Adipocyte (in vitro differentiated cells): ENCODE measurements around the gene B4GAT1.
A peak's percentile ranks its signal among the peaks of the same experiment; 100 is the strongest.
"Not testable (repeated sequence)": the region's sequence is repeated elsewhere in the genome, so short reads cannot be mapped to it uniquely, and the experiment has no call there.

ENCODE experiments used
- DNase-seq: peaks from one replicate; pipeline ENCODE4 v3.0.0-alpha.2; 2015; ENCODE audit warnings: low read depth
- H3K27me3 ChIP-seq: replicated peaks from 2 replicates; pipeline ENCODE4 v1.7.0; 2013; ENCODE audit warnings: mild to moderate bottlenecking, low read length, moderate library complexity; ENCODE audit not compliant: control insufficient read depth, insufficient read depth
- H3K36me3 ChIP-seq: 2 replicates; pipeline ENCODE4 v1.7.0; 2013; ENCODE audit warnings: low read length, mild to moderate bottlenecking, moderate library complexity; ENCODE audit not compliant: control insufficient read depth, insufficient read depth, severe bottlenecking
- H3K4me1 ChIP-seq: 2 replicates; pipeline ENCODE4 v1.7.0; 2013; ENCODE audit warnings: mild to moderate bottlenecking, low read length, moderate library complexity; ENCODE audit not compliant: control insufficient read depth, insufficient read depth
- H3K4me3 ChIP-seq: 2 replicates; pipeline ENCODE4 v1.7.0; 2013; ENCODE audit warnings: mild to moderate bottlenecking, low read length, moderate library complexity
- H3K9ac ChIP-seq: 2 replicates; pipeline ENCODE4 v1.7.0; 2013; ENCODE audit warnings: mild to moderate bottlenecking, low read length, moderate library complexity
- H3K9me3 ChIP-seq: 2 replicates; pipeline ENCODE4 v1.7.0; 2013; ENCODE audit warnings: mild to moderate bottlenecking, low read length, moderate library complexity; ENCODE audit not compliant: control insufficient read depth

The B4GAT1 gene

GRCh38 chr11:66347425-66348276, at the start of gene B4GAT1:
Gene B4GAT1 (minus strand): TSS chr11:66347629. CDS start chr11:66347545, 84 bp downstream.
- DNase-seq: peak; percentile 90
- H3K9ac ChIP-seq: peak within 1 kb of the TSS; percentile 94
- no peaks in the 10 kb centered on the region for H3K27me3 ChIP-seq
- peak within 1 kb of the TSS; percentile 92 for H3K4me3 ChIP-seq
- H3K9me3 ChIP-seq: no peaks in the 10 kb centered on the region
- H3K4me1 ChIP-seq: peaks cover 41% of the 10 kb centered on the region
- H3K36me3 ChIP-seq: no peaks in the 10 kb centered on the region

- DNase-seq: no peak
- H3K36me3 ChIP-seq: no peaks in the 10 kb centered on the region
- no peak overlapping the region for H3K4me3 ChIP-seq
- H3K9ac ChIP-seq: no peak overlapping the region
- no peaks in the 10 kb centered on the region for H3K4me1 ChIP-seq
- H3K9me3 ChIP-seq: no peaks in the 10 kb centered on the region
- H3K27me3 ChIP-seq: peaks cover 21% of the 10 kb centered on the region
Measured at GRCh38 chr11:66393954-66394353, 46.5 kb upstream of the B4GAT1 start.

- Histone ChIP-seq H3K36me3 (no peaks in the 10 kb centered on the region), H3K9ac (no peak overlapping the region), H3K4me1 (peaks cover 5% of the 10 kb centered on the region)
Measured at GRCh38 chr11:66391322-66391721, 43.9 kb upstream of the B4GAT1 start.

DNA sequence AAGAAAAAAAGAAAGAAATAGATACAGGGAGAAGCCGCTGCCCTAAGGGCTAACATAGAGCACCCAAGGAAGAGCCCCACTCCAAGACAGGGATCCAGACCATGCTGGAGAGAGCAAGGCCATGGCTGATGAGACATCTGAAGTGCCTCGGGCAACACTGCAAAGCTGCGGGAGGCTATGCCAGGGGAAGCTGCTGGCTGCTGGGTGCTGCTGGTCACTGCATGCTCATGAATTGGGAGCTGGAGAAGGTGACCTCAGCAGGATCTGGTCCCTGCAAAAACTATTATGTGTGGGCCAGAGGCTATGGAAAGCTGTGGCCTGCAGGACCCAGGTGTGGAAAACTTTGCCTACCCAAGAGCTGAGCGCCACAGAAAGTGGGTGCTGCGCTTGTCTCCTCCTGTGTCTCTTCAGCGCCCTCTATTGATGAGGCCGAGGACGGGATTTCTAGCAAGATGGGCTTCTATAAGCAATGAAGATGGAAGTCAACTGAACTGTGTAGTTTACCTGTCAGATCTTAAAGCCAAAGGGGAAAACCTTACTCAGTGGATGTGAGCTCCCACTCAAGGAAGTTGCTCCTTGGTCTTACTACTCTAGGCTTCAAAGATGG, 41.5 kb upstream of the B4GAT1 start:
- Histone ChIP-seq H3K9me3 (no peaks in the 10 kb centered on the region), H3K9ac (no peak overlapping the region), H3K4me3 (no peak overlapping the region), H3K27me3 (peaks cover 14% of the 10 kb centered on the region), H3K4me1 (peaks cover 7% of the 10 kb centered on the region), H3K36me3 (no peaks in the 10 kb centered on the region)
- peak; percentile 83 for DNase-seq

More at GRCh38 chr11:66391322-66391721, 43.9 kb upstream of the B4GAT1 start:
- no peak for DNase-seq
- H3K9me3 ChIP-seq: no peaks in the 10 kb centered on the region
- peaks cover 17% of the 10 kb centered on the region for H3K27me3 ChIP-seq
- H3K4me3 ChIP-seq: no peak overlapping the region

GRCh38 chr11:66386171-66387069, 39.0 kb upstream of the B4GAT1 start:
- no peaks in the 10 kb centered on the region for H3K9me3 ChIP-seq

DNA sequence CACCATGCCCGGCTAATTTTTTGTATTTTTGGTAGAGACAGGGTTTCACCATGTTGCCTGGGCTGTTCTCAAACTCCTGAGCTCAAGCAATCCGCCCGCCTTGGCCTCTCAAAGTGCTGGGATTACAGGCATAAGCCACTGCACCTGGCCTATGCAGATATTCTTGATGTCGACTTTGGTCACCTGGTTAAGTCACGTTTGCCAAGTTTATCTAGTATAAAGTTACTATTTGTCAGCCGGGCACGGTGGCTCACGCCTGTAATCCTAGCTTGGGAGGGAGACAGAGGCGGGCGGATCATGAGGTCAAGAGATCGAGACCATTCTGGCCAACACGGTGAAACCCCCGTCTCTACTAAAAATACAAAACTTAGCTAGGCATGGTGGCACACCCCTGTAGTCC, 36.9 kb upstream of the B4GAT1 start:
- not testable (repeated sequence) for H3K36me3 ChIP-seq, H3K27me3 ChIP-seq, DNase-seq

More at GRCh38 chr11:66386171-66387069, 39.0 kb upstream of the B4GAT1 start:
- H3K27me3 ChIP-seq: peaks cover 10% of the 10 kb centered on the region
- DNase-seq: peak; percentile 96
- no peaks in the 10 kb centered on the region for H3K36me3 ChIP-seq
- H3K4me1 ChIP-seq: peaks cover 7% of the 10 kb centered on the region
- peak overlapping the region; percentile 70 for H3K9ac ChIP-seq
- H3K4me3 ChIP-seq: peak overlapping the region; percentile 75

GRCh38 chr11:66380264-66380663, 32.8 kb upstream of the B4GAT1 start:
- not testable (repeated sequence) for H3K9ac ChIP-seq

More for the DNA sequence above, 36.9 kb upstream of the B4GAT1 start:
- not testable (repeated sequence) for H3K9me3 ChIP-seq, H3K4me3 ChIP-seq, H3K9ac ChIP-seq, H3K4me1 ChIP-seq

DNA sequence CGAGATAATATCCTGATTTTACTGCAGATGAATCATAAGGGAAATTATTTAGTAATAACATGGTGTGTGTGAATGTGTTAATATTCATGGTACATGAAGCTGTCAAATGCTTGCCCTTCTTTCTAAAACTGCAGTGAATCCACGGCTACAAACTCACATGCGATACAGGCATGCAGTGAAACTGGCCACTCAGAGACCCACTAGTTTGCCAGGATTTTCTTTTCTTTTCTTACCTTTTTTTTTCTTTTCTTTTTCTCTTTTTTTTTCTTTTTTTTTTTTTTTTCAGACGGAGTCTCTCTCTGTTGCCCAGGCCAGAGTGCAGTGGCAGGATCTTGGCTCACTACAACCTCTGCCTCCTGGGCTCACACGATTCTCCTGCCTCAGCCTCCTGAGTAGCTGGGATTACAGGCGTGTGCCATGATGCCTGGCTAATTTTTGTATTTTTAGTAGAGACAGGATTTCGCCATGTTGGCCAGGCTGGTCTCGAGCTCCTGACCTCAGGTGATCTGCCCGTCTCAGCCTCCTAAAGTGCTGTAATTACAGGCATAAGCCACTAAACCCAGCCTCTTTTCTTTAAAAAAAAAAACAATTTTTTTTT, 26.4 kb upstream of the B4GAT1 start:
- not testable (repeated sequence) for DNase-seq, H3K27me3 ChIP-seq, H3K4me3 ChIP-seq, H3K36me3 ChIP-seq, H3K9me3 ChIP-seq
- Histone ChIP-seq H3K4me1 (peaks cover 37% of the 10 kb centered on the region), H3K9ac (peak overlapping the region; percentile 1)

More at GRCh38 chr11:66380264-66380663, 32.8 kb upstream of the B4GAT1 start:
- H3K36me3 ChIP-seq, H3K27me3 ChIP-seq, DNase-seq, H3K4me1 ChIP-seq, H3K9me3 ChIP-seq, H3K4me3 ChIP-seq: not testable (repeated sequence)

DNA sequence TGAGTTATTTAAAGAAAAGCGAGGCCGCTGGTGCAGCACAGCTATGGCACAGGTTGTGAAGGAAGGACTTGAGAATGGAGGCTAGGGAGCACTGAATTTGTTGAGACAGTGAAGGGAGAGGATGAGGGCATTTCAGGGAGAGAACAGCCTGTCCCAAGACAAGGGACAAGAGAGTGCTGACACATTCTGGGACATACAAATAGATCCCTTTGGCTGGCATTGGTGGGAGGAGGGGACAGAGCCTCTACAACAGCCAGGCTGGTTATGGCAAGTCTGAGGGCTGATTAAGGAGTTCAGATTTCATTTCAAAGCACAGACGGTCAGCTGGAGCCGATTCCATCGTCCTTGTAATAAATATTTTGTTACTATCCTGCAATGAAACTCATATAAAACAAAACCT, 25.8 kb upstream of the B4GAT1 start:
- no peak overlapping the region for H3K4me3 ChIP-seq
- no peaks in the 10 kb centered on the region for H3K9me3 ChIP-seq
- H3K4me1 ChIP-seq: peaks cover 37% of the 10 kb centered on the region
- peaks cover 4% of the 10 kb centered on the region for H3K27me3 ChIP-seq
- no peaks in the 10 kb centered on the region for H3K36me3 ChIP-seq
- no peak for DNase-seq
- H3K9ac ChIP-seq: peak overlapping the region; percentile 1

GRCh38 chr11:66371627-66372415, 24.4 kb upstream of the B4GAT1 start, which contains the start of gene SLC29A2:
Gene SLC29A2 (minus strand): TSS chr11:66371760. CDS start chr11:66371591, 169 bp downstream.
- H3K36me3 ChIP-seq: no peaks in the 10 kb centered on the region
- peak within 1 kb of the TSS; percentile 82 for H3K4me3 ChIP-seq
- peak within 1 kb of the TSS; percentile 78 for H3K9ac ChIP-seq
- H3K4me1 ChIP-seq: peaks cover 37% of the 10 kb centered on the region
- peak; percentile 65 for DNase-seq
- no peaks in the 10 kb centered on the region for H3K9me3 ChIP-seq
- peaks cover 1% of the 10 kb centered on the region for H3K27me3 ChIP-seq
